Cardiac muscle cell (in vitro differentiated cells and primary cell): ENCODE measurements around the gene RICTOR. TPM values are rescaled to one million over a fixed set of nuclear protein-coding genes. Genes with fewer than 3 reads are reported as not detected.
A peak's percentile ranks its signal among the peaks of the same experiment; 100 is the strongest.

Source experiments
- DNase-seq, 2 donors: peaks; one replicate each; pipeline versions ENCODE4 v3.0.0 to v3.0.0-alpha.2; 2010 to 2017; ENCODE audit warnings: low read depth in 1 of 2, low spot score in 1 of 2
- H3K27ac ChIP-seq: fragments of 200-600 bp; sonication (generic); 2 replicates; pipeline ENCODE4 v1.5.1; 2016
- H3K27me3 ChIP-seq: fragments of 200-600 bp; sonication (generic); 2 replicates; pipeline ENCODE4 v1.6.0; 2016; ENCODE audit warnings: control low read depth
- H3K36me3 ChIP-seq: fragments of 200-600 bp; sonication (generic); 2 replicates; pipeline ENCODE4 v1.5.1; 2016; ENCODE audit warnings: control low read depth
- H3K4me1 ChIP-seq: fragments of 200-600 bp; sonication (generic); 2 replicates; pipeline ENCODE4 v1.8.1; 2017; ENCODE audit warnings: low read depth, mild to moderate bottlenecking, mixed run types
- H3K4me3 ChIP-seq: fragments of 200-600 bp; sonication (generic); 2 replicates; pipeline ENCODE4 v1.5.1; 2016; ENCODE audit warnings: mild to moderate bottlenecking
- H3K9me3 ChIP-seq: fragments of 200-600 bp; sonication (generic); 2 replicates; pipeline ENCODE4 v1.5.1; 2017; ENCODE audit warnings: low read depth, mild to moderate bottlenecking, control low read depth
- polyA plus RNA-seq: library from polyadenylated mRNA; unstranded; fragments of >200 nt; fragmentation: Nextera tagmentation; extraction: Ambion mirVana; gene quantifications from 2 replicates; pipeline ENCODE4 v1.2.1, GENCODE V29; 2016
- total RNA-seq: library from RNA; depleted of rRNA; stranded (reverse); fragments of >200 nt; gene quantifications from 2 replicates; pipeline ENCODE4 v1.2.3, GENCODE V29; 2016
- TF ChIP-seq, protein P1 (sequence below): IDR thresholded peaks from 2 replicates; pipeline ENCODE4 v1.5.1; 2012; ENCODE audit warnings: low read depth, mild to moderate bottlenecking, low read length

Gene RICTOR
- total and polyA plus RNA-seq, 2 experiments from 2014 or later, result 6.0 to 20.6 TPM

DNA sequence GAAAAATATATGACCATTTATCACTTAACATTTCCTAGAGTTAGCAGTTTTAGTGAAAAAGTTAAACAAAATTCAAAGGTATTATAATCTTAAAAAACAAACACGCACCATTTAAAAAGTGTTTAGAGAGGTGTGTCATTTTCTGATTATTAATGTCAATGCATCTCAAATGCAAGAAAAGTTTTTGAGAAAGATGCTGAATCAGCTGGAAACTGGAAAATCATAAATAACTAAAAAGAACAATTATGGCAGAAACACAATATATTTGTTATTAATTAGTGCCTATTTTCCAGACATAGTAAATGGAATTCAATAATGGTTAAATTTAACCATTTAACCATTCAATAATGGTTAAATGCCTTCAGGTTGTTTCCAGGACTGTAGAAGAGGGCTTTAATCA, 64.9 kb downstream of the RICTOR start:
- TF ChIP-seq, protein P1, sequence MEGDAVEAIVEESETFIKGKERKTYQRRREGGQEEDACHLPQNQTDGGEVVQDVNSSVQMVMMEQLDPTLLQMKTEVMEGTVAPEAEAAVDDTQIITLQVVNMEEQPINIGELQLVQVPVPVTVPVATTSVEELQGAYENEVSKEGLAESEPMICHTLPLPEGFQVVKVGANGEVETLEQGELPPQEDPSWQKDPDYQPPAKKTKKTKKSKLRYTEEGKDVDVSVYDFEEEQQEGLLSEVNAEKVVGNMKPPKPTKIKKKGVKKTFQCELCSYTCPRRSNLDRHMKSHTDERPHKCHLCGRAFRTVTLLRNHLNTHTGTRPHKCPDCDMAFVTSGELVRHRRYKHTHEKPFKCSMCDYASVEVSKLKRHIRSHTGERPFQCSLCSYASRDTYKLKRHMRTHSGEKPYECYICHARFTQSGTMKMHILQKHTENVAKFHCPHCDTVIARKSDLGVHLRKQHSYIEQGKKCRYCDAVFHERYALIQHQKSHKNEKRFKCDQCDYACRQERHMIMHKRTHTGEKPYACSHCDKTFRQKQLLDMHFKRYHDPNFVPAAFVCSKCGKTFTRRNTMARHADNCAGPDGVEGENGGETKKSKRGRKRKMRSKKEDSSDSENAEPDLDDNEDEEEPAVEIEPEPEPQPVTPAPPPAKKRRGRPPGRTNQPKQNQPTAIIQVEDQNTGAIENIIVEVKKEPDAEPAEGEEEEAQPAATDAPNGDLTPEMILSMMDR, result no peak
- no peak overlapping the region for H3K27ac ChIP-seq
- no peaks in the 10 kb centered on the region for H3K27me3 ChIP-seq
- peaks cover 3% of the 10 kb centered on the region for H3K9me3 ChIP-seq
- no peaks in the 10 kb centered on the region for H3K4me1 ChIP-seq
- H3K36me3 ChIP-seq, result no peaks in the 10 kb centered on the region
- no peak overlapping the region for H3K4me3 ChIP-seq
- DNase-seq, result no peak

DNA sequence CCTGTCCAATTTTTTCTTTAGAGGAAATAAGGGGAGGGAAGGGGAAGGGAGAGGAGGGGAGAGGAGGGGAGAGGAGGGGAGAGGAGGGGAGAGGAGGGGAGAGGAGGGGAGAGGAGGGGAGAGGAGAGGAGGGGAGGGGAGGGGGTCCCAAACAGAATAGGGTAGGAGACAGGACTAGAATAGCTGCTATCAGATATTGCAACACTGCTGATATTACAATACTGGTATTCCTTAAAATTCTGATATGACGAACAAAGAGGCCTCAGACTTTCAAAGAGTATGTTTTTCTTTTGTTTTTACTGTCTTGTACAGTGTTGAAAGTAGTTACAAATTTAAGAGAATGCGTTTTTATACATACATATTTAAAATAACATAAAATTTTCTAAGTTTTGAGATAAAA, 67.5 kb downstream of the RICTOR start:
- Histone ChIP-seq H3K9me3 (no peaks in the 10 kb centered on the region), H3K27me3 (no peaks in the 10 kb centered on the region), H3K4me1 (no peaks in the 10 kb centered on the region), H3K4me3 (no peak overlapping the region), H3K27ac (no peak overlapping the region), H3K36me3 (peaks cover 3% of the 10 kb centered on the region)
- DNase-seq, result no peak
- TF ChIP-seq, protein P1, result no peak

DNA sequence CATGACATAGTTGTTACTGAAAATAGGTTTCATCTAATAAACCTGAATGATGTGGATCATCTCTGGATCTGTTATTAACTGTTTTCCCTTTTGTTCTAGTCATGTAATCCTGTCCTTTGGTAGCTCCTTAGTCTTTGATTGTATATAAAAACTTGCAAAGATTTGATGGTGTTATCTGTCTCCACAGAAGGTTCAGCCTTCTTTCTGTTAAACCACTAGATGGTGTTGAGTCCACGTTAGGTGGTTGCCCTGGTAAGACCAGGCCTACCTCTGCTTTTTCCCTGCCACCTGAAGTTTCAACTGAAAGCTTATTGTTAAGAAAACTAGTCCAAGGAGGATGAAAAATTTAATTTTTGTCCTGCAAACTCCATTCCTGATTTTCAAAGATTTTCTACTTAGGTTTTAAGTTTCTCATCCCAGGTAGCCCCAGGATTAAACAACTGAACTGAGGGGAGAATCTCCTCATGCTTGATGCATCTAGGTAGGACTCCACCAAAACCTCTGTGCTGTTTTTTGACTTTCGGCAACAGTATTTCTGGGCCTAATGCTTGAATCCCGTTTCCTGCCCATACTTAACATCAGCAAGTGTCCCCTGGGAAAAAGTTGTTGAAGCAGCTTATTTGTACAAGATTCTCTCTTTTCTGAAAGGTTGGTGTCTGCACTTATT, 68.5 kb downstream of the RICTOR start:
- Histone ChIP-seq H3K9me3 (no peaks in the 10 kb centered on the region), H3K27ac (peak overlapping the region; percentile 21), H3K4me1 (no peaks in the 10 kb centered on the region), H3K4me3 (no peak overlapping the region), H3K36me3 (peaks cover 3% of the 10 kb centered on the region), H3K27me3 (no peaks in the 10 kb centered on the region)
- DNase-seq, result no peak
- TF ChIP-seq, protein P1, result peak; percentile 24

DNA sequence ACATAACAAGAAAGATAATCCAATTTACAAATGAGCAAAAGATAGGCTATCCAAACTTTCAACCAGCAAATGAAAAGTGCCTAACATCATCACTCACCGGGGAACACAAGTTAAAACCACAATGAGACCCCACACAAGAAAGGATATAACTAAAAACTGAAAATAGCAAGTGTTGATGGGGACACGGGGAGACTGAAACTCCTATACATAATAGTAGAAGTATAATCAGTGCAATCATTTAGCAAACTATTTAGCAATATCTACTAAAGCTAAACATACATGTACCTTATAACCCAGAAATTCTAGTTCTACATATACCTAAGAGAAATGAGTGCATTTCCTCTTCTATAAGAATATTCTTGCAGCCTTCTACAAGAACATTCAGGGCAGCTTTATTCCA, 72.5 kb downstream of the RICTOR start:
- Histone ChIP-seq H3K27me3 (no peaks in the 10 kb centered on the region), H3K4me1 (peaks cover 9% of the 10 kb centered on the region), H3K27ac (no peak overlapping the region), H3K4me3 (no peak overlapping the region), H3K9me3 (no peaks in the 10 kb centered on the region), H3K36me3 (peaks cover 3% of the 10 kb centered on the region)
- TF ChIP-seq, protein P1, result no peak
- no peak for DNase-seq

DNA sequence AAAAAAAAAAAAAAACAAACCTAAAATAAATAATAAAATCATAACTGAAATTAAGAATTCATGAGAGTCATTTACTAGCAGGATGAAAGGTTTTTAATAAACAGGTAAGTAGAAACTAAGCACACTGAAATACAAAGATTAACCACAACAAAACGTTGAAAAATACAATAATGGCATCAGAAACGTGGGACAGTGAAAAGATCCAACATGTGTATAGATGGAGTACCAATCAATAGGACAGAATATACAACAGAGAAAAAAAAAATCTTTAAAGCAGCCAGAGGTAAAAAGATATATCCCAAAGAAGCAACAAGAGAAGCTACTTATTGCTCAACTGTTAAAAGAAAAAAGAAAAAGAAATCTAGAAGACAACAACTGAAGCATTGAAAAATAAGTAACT, 75.2 kb downstream of the RICTOR start:
- Histone ChIP-seq H3K9me3 (no peaks in the 10 kb centered on the region), H3K4me3 (no peak overlapping the region), H3K36me3 (peaks cover 3% of the 10 kb centered on the region), H3K27ac (no peak overlapping the region), H3K4me1 (peaks cover 19% of the 10 kb centered on the region), H3K27me3 (no peaks in the 10 kb centered on the region)
- DNase-seq, result no peak
- TF ChIP-seq, protein P1, result no peak
